Loucy (cell line): ENCODE results near the gene SNX27.

Experiments
- EZH2phosphoT487 ChIP-seq: fragments of 200-600 bp; IDR thresholded peaks from 2 replicates; pipeline ENCODE4 v1.6.1; 2018; ENCODE audit warnings: antibody characterized with exemption, mild to moderate bottlenecking, moderate library complexity, borderline replicate concordance
- TF ChIP-seq, protein P1 (sequence below): fragments of 200-600 bp; sonication (generic); conservative IDR thresholded peaks from 2 replicates; pipeline ENCODE4 v1.5.1; 2014; ENCODE audit warnings: mild to moderate bottlenecking, antibody characterized with exemption, low read length

DNA sequence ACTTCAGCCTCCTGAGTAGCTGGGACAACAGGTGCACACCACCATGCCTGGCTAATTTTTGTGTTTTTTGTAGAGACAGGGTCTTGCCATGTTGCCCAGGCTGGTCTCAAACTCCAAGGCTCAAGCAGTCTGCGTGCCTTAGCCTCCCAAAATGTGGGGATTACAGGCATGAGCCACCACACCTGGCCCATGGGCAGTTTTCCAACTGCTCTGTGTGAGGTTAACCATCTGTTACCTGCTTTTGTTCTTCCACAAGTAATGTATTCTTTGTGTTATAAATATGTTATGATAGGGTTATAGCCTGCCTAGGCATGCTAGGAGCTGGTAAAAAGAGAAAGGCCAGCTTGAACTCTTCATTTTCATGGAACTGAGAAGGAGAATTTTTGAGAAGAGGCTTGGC, 41.0 kb upstream of the SNX27 start:
- TF ChIP-seq, protein P1, sequence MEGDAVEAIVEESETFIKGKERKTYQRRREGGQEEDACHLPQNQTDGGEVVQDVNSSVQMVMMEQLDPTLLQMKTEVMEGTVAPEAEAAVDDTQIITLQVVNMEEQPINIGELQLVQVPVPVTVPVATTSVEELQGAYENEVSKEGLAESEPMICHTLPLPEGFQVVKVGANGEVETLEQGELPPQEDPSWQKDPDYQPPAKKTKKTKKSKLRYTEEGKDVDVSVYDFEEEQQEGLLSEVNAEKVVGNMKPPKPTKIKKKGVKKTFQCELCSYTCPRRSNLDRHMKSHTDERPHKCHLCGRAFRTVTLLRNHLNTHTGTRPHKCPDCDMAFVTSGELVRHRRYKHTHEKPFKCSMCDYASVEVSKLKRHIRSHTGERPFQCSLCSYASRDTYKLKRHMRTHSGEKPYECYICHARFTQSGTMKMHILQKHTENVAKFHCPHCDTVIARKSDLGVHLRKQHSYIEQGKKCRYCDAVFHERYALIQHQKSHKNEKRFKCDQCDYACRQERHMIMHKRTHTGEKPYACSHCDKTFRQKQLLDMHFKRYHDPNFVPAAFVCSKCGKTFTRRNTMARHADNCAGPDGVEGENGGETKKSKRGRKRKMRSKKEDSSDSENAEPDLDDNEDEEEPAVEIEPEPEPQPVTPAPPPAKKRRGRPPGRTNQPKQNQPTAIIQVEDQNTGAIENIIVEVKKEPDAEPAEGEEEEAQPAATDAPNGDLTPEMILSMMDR: no peak
- no peak for TF ChIP-seq EZH2phosphoT487
